ENCODE results near the gene TOM1L2.
"Not testable (repeated sequence)": the region's sequence is repeated elsewhere in the genome, so short reads cannot be mapped to it uniquely, and the experiment has no call there.

The TOM1L2 gene

DNA sequence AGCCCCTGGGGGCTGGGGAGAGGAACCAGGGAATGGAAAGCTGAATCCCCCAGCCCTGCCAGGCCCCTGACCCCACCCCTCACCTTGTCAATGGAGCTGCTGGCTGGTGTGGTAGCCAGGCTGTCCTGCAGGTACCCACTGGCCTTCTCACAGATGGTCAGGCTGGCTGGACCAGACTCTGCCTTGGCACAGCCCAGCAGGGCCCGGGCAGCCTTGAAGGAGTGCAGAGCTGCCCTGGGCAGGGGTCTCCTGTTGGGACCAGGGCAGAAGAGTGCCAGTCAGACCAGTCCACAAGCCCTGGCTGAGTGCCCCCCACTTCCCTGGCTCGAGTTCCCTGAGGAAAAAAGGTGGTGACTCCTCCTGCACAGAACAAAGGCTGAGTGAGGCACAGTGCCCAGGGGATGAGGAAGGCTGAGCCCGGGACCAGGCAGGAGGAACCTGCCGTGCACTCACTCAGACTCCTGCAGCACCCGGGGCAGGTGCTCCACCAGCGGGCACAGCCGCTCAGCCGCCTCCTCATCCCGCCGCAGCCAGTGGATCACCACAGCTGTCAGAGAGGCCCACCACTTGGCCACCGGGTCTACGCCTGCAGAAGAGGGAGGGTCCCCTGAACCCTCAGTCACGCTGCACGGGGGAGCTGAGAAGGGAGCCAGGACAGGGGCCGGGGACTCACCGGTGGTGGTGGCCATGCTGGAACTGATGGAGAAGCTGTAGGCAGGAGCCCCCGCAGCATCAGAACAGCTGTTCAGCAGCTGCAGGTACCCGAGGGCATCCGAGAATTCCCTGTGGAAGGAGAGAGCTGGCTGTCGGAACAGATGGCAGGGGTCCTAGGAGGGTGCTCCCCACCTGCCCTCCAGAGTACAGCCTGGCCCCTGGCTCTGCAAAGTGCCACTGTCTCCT is 157.8 kb downstream of the TOM1L2 start:
- DNase-seq: no peak

DNA sequence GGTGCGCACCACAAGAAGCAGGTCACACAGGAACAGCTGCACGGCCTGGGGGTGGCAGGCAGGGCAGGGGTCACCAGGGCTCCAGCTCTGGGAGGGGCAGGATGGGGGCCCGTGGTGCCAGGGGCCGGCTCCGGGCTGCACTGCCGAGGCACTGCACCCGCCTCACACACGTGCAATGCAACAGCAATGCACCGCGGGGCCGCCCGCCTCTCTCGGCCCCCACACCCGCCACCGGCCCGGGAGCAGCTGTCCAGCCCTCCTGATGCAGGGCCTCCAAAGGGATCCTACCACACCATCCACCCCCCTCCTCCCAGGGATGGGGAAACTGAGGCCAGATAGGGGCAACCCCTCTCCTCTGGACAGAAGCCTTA is 158.5 kb downstream of the TOM1L2 start:
- DNase-seq: no peak

DNA sequence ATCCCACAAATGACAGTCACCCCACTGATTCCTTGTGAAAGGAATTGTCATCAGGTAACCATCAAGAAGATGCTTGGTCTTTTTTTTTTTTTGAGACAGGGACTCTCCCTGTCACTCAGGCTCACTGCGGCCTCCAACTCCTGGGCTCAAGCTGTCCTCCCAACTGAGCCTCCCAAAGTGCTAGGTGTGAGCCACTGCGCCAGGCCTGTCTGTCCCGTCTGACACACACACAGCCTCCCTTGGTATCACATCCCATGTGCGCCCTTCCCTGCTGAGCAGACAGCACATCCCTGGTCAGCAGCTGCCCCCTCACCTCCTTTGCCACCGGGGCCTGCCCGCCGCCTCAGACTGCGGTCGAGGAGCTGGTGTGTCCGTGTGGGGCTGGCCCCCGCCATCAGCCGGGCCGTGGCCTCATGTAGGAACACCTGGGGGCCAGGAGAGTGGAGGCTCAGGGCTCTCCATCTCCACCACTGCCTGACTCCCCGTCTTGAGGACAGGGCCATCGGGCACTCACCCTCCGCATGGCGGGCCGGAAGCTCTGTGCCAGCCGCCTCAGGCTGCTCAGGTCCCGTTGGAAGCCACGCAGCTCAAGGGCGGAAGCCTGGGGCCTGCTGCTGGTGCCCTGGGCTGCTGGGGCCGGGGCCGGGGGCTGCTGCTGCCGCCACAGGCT is 159.0 kb downstream of the TOM1L2 start:
- DNase-seq: no peak

DNA sequence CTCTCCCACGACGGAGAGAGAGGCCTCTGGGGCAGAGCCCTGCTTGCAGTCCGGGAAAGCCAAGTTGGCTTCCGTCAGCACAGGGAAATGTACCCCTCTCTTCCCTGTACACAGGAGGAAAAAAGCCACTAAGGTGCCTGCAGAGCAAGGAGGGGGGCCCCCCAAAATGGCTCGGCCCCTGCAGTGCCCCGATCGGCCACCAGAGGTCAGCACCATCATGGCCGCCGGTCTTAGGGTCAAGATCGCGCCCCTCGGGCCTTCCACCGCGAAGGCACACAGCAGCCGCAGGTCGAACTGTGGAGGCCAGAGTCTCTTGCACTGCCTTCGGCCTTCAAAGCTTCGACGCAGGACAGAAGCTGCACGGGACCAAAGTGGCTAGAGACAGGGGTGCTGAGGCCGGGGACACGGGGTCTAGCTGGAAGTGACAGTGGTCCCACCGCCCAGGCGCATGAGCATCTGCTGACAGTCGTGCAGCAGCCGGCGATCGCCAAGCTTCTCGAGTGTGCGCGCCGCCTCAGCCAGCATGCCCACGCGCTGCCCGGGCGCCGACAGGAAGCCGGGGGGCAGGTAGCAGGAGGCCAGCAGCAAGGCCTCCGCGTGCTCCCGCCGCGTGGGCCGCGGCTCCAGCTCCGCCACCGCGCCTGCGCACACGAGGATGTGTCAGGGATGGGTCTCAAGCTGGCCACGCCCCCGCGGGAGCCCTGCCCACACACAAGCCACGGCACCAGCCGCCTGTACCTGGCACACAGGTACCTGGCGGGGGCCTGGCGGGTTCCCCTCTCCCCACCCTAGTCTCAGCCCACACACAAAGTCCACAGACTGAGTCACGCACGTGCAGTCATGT is 159.8 kb downstream of the TOM1L2 start:
- DNase-seq: peak; percentile 68 to 72

DNA sequence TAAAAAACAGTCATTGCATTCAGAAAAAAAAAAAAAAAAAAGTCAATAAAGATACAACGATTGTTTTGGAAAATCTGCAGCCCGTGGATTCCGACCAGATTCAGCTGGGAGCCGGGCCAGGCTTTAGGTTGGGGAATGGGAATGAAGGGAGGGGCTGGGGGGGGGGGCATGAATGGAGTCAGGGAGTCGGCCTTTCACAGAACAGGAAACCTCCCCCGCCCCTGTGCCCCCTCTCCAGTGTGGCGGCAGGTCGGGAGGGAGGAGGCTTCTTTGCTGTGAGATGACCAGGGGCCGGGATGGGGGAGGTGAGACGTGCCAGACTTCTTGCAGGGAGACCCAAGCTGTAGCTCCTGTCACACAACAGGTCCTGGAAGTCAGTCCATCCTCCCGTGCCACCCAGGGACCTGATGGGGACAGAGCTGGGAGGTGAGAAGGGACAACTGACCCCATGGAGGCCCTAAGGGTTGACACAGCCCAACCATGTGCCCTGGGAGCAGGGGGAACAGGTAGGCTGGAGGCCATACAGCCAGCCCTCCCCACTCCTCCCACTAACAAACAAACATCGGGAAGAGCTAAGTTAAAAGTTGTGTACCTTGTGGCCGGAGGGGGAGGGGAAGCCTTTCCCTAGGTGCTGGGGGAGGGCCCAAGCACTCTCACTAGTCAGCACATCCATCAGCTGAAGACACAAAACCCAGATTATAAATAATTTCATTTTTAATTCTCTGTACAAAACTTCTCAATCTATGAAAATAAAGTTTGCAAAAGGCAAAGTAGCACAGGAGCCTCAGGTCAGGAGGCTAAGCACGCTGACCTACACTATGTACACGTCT is 160.6 kb downstream of the TOM1L2 start:
- DNase-seq: no peak

DNA sequence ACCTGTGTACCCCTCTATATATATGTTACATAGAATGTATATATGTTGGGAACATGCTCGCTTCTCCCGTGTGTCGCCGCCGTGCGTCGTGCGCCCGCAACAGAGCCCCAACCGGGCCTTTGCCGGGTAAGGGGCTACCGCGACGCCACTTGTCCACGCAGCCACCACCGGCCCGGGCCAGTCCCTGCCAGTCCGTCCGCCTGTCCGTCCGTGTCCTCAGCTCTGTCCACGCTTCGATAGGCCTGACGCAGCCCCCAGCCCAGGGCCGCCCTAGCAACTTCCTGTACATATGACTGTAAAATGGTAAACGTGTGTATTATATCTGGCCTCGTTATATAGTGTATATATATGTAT is 161.3 kb downstream of the TOM1L2 start:
- no peak for DNase-seq

DNA sequence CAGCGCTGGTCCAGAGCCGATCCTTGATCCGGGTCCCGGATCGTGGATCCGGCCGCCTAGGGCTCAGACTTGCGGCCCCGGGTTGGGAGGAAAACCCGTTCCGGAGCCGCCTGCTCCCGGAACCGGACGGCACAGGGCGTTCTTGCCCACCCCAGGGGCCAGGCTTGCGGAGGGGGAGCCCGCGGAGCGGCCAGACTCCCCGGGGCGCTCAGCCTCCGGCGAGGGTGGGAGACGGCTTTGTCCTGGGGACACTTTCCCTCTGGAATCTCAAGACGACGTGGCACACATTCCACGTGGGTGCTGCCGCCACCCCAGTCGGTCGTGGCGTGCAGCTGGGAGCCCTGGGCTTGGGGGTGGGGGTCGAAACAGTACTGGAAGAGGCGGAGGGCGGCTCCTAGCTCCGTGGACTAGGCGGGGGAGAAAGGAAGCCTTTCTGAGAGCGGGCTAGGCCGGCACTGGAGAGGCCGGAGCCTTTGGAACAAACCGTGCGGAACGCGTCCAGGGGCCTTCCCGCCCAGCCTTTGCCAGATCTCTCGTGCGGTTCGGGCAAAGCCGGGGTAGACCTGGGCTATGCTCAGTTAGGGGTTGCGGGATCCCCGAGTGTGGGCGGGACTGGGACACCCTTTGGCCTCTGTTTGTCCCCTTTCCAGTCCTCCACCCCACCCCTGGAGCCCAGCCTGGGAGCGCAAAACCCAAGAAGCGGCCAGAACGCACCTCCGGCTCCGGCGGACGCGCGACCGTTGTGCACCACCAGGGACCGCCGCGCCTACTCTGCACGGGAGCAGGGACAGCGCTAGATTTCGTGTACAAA is 161.9 kb downstream of the TOM1L2 start:
- DNase-seq: no peak

DNA sequence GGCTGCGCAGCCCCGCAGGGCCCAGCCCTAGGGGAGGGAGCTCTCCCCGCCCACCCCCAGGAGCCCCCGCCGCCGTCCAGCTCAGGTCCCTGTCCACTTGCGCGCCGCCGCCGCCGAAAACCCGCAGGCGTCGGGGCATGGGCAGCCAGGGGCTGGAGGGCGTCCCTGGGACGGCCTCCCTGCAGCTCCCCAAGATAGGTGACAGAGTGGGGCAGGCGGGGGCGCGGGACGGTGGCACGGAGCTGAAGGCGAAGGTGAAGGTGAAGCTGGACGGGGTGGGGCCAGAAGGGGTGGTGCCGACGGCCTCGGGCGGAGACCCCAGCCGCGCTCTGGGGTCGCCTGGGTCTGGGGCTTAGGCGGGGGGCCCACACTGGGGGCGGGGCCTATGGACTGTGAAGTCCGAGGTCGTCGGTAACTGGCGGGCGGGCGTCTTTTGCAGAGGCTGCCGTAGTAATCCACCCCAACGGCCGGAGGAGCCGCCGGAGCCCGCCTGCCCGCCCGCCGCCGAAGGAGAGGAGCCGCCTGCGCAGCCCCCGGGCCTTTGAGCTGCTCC is 162.6 kb downstream of the TOM1L2 start:
- DNase-seq: no peak

DNA sequence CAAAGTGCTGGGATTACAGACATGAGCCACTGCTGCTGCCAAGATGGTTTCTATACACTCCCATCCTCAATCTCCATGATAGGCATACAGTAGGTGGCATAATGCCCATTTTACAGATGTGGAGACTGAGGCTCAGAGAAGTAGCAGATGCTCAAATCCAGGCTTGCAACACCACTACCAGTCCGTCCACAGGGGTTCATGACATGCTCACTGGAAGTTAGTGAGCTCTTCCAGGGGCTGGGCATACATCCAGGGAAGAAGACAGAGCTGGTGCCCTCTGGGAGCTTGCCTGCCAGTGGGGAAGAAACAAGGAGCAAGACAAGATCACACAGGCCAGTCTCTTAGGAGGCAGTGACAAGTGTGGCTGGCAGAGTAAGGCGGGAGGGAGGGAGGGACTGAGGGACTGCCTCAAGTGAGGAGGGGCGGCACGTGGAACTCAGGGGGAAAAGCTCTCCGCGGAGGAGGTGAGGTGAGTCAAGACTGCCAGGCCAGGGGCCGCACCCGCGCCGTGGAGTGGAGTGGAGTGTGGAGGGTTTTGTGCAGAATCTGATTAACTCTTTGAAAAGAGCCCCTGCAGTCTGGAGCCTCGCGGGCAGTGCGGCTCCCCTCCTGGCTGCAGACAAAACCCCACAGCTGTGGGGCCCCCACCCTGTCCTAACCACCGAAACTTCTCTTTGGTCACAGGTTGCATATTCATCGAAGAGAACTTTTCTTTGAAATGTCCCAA is 163.3 kb downstream of the TOM1L2 start:
- DNase-seq: no peak

DNA sequence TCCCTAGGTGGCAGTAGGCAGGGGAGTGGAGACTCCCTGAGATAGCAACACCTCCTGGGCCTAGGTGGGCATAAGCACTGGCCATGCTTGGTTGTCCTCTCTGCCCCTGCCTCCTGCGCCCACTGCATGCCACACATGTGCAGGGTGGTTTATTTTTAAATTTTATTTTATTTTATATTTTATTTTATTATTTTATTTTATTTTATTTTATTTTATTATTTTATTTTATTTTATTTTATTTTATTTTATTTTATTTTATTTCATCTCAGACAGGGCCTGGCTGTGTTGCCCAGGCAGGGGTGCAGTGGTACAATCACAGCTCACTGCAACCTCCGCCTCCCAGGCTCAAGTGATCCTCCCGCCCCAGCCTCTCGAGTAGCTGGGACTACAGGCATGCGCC is 164.0 kb downstream of the TOM1L2 start:
- DNase-seq: not testable (repeated sequence)

DNA sequence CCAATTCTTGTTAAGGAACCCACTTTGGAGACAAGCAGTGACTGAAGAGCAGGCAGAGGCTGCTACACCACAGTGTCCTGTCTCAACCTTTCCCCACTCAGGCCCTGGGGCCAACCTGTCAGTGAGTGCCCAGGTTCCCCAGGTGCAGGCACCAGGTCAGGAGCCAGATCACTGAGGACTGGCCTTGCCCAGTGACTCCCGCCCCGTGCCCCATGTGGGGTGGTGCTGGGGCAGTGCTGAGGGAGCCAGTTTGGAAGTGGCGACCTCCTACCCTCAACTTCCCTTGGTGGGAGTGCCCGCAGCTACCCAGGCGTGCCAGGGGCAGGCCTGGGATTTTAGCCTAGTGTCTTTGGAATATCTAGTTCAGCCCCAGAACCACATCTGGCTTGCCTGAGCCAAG is 164.8 kb downstream of the TOM1L2 start:
- no peak for DNase-seq

DNA sequence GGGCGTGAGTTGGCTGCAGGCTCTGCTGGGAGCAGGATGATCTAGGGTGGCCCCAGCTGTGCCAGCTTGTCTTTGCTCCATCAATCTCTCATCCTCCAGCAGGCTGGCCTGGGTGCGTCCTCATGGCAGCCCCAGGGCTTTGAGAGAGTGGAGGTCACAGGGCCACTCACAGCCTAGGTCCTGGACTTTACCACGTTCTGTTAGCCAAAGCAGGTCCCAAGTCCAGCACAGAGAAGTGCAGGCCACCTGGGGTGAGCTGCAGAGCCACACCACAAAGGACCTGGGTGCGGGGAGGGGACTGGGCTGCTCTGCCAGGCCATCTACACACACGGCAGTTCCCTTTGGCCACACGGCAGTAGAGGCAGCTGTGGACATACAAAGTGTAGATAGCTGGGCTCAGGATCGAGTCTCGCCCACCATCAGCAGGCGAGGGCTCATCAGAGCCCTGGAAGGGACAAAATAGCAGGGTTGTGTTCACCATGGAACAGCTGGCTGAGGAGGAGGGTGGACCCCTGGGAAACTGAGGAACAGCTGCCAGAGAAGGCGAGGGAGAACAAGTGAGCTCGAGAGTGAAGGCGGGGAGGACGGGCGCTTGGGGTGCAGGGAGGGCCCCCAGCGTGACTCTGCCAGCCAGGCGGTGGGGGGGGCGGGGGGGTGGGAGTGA is 165.5 kb downstream of the TOM1L2 start:
- no peak for DNase-seq

DNA sequence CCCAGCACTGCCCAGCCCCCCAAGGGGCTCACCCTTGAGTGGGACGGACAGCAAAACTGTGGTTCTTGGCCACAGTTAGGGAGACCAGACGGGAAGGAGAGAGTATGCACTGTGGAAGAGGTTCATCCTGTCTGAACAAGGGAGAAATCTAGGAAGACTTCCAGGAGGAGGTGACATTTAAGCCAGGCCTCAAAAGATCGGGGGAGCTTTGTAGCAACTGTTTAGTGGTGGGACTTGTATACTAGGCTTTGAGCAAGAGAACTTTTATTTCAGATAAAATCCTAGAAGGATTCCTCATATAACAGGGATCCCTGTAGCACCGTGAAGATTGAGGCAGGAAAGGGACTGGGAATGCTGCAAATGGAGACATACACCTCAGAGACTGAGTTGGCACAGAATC is 166.2 kb downstream of the TOM1L2 start:
- DNase-seq: no peak

DNA sequence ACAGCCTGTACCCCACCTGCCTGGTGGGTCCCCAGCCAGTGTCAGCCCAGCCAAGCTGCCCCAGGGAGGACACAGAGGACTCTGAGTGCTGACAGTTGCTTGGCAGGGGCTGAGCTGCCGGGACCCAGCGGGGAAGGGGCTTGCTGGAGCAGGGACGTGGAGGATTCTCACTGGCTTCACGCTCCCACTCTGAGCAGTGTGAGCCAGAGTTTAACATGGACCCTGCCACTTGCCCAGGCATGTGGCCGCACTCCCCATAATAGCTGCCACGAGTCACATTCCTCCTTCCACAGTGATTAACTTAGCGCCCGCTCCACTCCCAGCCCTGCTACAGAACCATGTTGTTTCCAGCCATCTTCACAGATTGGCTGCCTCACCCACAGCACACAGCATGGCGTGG is 166.6 kb downstream of the TOM1L2 start:
- no peak for DNase-seq

DNA sequence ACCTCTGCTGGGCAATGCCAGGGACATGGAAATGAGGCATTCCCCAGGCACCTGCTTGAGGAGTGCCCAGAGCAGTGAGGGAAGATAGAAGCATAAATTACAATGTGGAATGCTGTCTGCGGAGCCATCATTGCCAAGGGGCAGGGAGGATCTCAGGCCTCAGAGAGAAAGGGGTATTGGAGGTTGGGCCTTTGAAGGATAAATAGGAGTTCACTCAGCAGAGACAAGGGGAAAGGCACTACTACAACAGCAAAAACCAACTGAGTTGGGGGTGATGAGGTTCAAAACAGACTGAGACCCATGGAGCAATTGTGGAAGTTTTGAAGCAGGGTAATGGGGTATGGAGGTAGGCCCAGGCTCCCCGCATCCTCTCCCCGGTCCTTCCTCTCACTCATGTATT is 168.2 kb downstream of the TOM1L2 start:
- DNase-seq: no peak

DNA sequence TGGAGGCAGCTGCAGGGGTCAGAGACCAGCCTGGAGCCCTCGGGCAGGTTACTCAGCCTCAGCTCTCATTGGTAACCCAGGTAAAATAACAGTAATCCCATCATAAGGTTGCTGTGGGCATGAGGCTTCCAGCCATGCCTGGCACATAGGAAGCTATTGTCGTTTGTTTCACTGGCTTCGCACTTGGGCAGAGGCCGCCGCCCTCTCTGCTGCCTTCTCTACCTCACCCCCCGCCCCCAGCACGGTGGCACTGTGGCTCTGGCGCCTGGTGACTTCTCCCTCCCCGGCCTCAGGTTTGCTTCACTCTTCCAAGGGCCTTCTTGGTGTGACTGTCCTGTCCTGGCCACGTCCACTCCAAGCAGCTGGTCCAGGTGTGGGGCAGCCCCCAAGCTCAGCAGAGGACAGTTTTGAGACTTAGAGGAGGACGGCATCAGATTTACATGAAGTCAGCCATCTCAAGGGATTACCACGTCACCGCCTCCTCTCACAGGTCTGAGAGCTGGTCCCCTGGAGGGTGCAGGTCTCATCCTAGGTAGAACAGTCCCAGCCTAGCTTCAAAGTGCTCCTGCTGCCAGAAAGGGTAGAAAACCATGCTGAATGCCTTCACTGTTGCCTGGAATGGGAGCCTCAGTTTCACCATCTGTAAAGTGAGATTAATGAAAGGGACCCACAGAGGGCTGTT is 170.3 kb downstream of the TOM1L2 start:
- DNase-seq: no peak

DNA sequence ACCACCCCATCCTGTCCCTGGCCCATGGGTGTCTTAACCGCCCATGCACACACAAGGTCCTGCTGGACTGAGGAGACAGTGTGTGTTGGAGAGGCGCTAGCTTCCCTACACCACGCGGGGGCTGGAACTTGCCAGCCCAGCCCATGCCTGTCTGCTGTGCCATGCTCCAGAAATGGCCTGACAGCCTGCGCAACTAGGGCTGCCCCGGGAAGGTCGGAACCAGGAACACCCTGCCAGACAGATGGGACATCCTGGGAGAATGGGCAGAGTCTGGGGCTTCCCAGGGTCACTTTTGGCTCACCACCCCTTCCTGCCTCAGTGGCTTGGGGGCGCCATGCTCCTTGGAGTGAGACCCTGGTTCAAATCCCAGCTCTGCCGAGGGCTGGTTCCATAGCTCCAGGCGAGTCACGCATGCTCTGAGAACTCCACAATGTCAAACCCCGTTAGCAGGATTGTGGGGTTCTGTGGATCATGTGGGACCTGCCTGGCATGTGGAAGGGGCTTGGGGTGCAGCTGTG is 171.6 kb downstream of the TOM1L2 start:
- no peak for DNase-seq

DNA sequence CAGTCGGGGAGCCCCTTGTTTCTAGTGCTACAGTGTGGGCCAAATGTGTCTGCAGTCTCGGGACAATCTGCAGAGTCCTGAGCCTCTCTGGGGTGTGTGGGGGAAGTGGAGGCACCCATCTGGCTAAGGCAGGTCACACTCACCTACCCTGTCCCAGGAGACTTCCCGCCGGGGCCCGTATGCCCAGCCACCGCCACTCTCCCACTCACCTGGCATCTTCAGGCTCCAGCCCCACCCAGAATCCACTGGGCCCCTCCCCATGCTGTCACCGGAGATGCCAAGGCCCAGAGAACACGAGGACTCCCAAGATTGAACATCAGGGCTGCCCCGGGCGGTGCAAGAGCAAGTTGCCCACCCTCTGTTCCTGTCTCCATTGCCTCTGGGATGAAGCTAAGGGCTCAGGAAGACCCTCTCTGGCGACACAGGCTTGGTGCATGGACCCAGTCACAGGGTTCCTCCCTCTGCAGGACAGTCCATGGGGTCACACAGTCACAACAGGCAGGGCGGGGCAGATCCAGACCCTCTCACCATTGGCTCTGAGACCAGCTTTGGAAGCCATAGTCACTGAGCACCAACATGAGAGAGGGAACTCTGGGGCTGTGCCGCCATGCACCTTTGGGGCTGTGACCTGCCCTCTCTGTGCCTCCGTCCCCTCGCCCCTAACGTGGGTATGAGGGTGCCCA is 173.5 kb downstream of the TOM1L2 start:
- DNase-seq: no peak

Data from CD4-positive, alpha-beta T cell treated with Interleukin-4 for 1 hour (primary cell).